Urothelium cell line (cell line): ENCODE data around the gene PCDHGA6.
"Not testable (repeated sequence)": the region's sequence is repeated elsewhere in the genome, so short reads cannot be mapped to it uniquely, and the experiment has no call there.

ENCODE experiments used
- DNase-seq: peaks from one replicate; pipeline ENCODE4 v3.0.0; 2011; ENCODE audit warnings: low spot score, mixed read lengths
- FAIRE-seq: peaks from 2 replicates; lab custom pipeline; 2011; peaks lifted over from hg19 to GRCh38; lab: Jason Lieb, UNC

The PCDHGA6 gene

DNA sequence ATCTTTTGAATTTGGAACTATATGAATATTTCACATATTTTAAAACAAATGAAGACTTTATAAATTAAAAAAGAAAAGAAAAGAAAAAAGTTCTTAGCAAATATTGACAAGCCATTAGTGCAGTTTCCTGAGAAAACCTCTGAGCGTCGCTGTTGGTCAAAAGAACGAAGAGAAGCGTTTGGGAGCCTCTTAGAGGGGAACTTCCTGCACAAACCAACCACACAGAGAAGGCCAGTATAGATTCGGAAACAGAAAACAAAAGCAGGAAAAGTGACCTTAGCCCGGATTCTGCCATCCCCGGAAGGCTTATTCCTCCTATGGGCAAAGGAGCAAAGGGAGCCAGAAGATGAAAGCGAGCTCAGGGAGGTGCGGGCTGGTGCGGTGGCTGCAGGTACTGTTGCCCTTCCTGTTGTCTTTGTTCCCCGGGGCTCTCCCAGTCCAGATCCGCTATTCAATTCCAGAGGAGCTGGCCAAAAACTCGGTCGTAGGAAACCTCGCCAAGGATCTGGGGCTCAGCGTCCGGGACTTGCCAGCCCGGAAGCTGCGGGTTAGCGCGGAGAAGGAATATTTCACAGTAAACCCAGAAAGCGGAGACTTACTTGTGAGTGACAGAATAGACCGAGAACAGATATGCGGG, 13.8 kb upstream of the PCDHGA6 start, which contains the start of gene PCDHGB2:
PCDHGB2 (plus strand) TSS at position 205 of the 637 bp plus-strand sequence; CDS start at position 347, 142 bp downstream.
- DNase-seq, result no peak
- no peak for FAIRE-seq

DNA sequence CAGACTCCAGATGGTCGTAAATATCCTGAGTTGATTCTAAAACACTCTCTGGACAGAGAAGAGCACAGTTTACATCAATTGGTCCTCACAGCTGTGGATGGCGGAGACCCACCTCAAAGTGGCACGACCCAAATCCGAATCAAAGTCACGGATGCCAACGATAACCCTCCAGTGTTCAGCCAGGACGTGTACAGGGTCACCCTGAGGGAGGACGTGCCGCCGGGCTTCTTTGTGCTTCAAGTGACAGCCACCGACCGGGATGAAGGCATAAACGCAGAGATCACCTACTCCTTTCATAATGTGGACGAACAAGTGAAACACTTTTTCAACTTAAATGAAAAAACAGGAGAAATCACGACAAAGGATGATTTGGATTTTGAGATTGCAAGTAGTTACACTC, 13.0 kb upstream of the PCDHGA6 start:
- no peak for FAIRE-seq
- no peak for DNase-seq

GRCh38 chr5:141362719-141363118, 11.0 kb upstream of the PCDHGA6 start:
- FAIRE-seq (no peak), DNase-seq (no peak)

DNA sequence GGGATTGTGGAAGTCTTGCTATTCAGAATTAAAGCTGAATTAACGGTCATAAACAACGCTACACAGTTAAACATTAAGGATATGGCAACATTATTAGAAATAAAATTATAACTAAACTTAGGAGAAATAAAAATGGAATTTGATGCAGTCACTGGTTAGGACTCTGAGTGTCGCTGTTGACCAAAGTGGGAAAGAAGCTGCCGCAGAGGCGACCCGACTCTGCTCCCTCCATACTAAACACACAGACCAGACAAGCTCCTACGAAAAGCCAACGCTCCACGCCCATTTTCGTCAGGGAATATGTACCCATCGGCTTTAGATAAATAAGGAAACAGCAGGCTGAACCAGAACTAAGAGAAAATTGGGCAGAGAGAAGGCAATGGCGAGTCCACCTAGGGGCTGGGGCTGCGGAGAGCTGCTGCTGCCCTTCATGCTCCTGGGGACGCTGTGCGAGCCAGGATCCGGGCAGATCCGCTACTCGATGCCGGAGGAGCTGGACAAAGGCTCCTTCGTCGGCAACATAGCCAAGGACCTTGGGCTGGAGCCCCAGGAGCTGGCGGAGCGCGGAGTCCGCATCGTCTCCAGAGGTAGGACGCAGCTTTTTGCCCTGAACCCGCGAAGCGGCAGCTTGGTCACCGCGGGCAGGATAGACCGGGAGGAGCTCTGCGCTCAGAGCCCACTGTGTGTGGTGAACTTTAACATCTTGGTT, 9.6 kb upstream of the PCDHGA6 start, which contains the start of gene PCDHGA5:
PCDHGA5 (plus strand) TSS at position 211 of the 709 bp plus-strand sequence; CDS start at position 380, 169 bp downstream.
- FAIRE-seq, result no peak
- no peak for DNase-seq

DNA sequence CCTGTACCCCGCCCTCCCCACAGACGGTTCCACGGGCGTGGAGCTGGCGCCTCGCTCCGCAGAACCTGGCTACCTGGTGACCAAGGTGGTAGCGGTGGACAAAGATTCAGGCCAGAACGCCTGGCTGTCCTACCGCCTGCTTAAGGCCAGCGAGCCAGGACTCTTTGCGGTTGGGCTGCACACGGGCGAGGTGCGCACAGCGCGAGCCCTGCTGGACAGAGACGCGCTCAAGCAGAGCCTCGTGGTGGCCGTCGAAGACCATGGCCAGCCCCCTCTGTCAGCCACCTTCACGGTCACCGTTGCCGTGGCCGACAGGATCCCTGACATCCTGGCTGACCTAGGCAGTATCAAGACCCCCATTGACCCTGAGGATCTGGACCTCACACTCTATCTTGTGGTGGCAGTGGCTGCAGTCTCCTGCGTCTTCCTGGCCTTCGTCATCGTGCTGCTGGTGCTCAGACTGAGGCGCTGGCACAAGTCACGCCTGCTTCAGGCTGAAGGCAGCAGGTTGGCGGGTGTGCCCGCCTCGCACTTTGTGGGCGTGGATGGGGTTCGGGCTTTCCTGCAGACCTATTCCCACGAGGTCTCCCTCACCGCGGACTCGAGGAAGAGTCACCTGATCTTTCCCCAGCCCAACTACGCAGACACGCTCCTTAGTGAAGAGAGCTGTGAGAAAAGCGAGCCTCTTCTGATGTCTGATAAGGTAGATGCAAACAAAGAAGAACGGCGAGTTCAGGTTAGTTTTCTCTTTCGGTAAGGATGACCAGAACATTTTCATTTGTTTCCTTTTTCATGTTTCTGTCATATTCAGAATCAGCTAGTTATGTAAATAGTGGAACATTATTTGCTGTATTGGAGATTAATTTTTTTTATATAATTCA, 7.4 kb upstream of the PCDHGA6 start:
- FAIRE-seq (no peak), DNase-seq (no peak)

- DNase-seq (no peak), FAIRE-seq (no peak)
These were observed 3.5 kb upstream of the PCDHGA6 start, which contains the start of gene PCDHGB3 for GRCh38 chr5:141369994-141370848. Gene PCDHGB3 (plus strand): TSS chr5:141370242. CDS start chr5:141370395, 153 bp downstream.

DNA sequence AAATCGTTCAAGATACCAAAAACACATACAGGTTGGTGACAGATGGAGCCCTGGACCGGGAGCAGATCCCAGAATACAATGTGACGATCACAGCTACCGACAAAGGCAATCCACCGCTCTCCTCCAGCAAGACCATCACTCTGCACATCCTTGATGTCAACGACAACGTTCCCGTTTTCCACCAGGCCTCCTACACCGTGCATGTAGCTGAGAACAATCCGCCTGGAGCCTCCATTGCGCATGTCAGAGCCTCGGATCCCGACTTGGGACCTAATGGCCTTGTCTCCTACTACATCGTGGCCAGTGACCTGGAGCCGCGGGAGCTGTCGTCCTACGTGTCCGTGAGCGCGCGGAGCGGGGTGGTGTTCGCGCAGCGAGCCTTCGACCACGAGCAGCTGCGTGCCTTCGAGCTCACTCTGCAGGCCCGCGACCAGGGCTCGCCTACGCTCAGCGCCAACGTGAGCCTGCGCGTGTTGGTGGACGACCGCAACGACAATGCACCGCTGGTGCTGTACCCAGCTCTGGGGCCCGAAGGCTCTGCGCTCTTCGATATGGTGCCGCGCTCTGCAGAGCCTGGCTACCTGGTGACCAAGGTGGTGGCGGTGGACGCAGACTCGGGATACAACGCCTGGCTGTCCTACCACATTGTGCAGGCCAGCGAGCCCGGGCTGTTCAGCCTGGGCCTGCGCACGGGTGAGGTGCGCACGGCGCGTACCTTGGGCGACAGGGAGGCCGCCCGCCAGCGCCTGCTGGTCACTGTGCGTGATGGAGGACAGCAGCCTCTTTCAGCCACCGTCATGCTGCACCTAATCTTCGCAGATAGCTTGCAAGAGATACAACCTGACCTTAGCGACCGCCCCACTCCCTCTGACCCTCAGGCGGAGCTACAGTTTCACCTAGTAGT, 1.9 kb upstream of the PCDHGA6 start:
- DNase-seq (no peak), FAIRE-seq (no peak)

DNA sequence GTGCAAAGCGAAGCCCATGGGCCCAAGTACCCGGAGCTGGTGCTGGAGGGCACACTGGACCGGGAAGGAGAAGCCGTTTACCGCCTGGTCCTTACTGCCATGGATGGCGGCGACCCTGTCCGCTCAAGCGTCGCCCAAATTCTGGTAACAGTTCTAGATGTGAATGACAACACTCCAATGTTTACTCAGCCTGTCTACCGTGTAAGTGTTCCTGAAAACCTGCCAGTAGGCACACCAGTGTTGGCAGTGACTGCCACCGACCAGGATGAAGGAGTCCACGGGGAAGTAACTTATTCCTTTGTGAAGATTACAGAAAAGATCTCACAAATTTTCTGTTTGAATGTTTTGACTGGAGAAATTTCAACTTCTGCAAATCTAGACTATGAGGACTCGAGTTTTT, 936 bp downstream of the PCDHGA6 start:
- FAIRE-seq (no peak), DNase-seq (no peak)

DNA sequence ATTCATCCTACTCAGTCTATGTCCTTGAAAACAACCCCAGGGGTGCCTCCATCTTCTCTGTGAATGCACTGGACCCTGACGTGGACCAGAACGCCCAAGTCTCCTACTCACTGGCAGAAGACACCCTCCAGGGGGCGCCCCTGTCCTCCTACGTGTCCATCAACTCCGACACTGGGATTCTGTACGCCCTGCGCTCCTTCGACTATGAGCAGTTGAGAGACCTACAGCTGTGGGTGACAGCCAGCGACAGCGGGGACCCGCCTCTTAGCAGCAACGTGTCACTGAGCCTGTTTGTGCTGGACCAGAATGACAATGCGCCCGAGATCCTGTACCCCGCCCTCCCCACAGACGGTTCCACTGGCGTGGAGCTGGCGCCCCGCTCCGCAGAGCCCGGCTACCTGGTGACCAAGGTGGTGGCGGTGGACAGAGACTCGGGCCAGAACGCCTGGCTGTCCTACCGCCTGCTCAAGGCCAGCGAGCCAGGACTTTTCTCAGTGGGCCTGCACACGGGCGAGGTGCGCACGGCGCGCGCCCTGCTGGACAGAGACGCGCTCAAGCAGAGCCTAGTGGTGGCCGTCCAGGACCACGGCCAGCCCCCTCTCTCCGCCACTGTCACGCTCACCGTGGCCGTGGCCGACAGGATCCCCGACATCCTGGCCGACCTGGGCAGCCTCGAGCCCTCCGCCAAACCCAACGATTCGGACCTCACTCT, 1.9 kb downstream of the PCDHGA6 start:
- not testable (repeated sequence) for FAIRE-seq, DNase-seq

- DNase-seq (no peak), FAIRE-seq (no peak)
These were observed 9.0 kb downstream of the PCDHGA6 start, which contains the start of gene PCDHGA7 for GRCh38 chr5:141382469-141383294. Gene PCDHGA7 (plus strand): TSS chr5:141382742. CDS start chr5:141382900, 158 bp downstream.

GRCh38 chr5:141383345-141383744, 9.7 kb downstream of the PCDHGA6 start:
- no peak for FAIRE-seq
- no peak for DNase-seq

DNA sequence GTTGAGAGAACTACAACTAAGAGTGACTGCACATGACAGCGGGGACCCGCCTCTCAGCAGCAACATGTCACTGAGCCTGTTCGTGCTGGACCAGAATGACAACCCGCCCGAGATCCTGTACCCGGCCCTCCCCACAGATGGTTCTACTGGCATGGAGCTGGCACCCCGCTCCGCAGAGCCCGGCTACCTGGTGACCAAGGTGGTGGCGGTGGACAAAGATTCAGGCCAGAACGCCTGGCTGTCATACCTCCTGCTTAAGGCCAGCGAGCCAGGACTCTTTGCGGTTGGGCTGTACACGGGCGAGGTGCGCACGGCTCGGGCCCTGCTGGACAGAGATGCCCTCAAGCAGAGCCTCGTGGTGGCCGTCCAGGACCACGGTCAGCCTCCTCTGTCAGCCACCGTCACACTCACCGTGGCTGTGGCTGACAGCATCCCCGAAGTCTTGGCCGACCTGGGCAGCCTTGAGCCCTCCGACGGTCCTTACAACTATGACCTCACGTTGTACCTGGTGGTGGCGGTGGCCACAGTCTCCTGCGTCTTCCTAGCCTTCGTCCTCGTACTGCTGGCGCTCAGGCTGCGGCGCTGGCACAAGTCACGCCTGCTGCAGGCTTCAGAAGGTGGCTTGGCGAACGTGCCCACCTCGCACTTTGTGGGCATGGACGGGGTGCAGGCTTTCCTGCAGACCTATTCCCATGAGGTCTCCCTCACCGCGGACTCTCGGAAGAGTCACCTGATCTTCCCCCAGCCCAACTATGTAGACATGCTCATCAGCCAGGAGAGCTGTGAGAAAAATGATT, 11.0 kb downstream of the PCDHGA6 start:
- DNase-seq (no peak), FAIRE-seq (no peak)

DNA sequence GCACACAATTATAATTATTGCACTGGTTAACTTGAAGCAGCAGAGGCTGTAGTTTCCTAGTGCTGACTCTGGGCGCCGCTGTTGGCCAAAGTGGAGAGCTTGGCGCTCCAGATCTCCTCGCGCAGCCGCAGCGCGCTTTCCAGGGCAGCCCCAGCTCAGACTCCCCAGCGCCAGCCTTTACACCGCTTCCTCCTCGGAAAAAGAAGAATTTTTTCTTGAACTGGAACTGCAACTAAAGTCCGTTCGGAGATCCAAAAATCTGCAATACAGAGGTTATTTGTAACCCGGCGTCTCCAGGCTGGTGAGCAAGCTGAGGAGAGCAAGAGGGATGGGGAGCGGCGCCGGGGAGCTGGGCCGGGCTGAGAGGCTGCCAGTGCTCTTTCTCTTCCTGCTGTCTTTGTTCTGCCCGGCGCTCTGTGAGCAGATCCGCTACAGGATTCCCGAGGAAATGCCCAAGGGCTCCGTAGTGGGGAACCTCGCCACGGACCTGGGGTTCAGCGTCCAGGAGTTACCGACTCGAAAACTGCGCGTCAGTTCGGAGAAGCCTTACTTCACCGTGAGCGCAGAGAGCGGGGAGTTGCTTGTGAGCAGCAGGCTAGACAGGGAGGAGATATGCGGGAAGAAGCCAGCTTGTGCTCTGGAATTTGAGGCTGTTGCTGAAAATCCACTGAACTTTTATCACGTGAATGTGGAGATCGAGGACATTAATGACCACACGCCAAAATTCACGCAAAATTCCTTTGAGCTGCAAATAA, 14.0 kb downstream of the PCDHGA6 start, which contains the start of gene PCDHGB4:
PCDHGB4 (plus strand) TSS at position 142 of the 755 bp plus-strand sequence; CDS start at position 329, 187 bp downstream.
- peak; percentile 20 for FAIRE-seq

GRCh38 chr5:141388661-141389060, 15.0 kb downstream of the PCDHGA6 start:
- FAIRE-seq (no peak), DNase-seq (no peak)

More for the DNA sequence above, 14.0 kb downstream of the PCDHGA6 start, which contains the start of gene PCDHGB4:
- peak; percentile 14 for DNase-seq

DNA sequence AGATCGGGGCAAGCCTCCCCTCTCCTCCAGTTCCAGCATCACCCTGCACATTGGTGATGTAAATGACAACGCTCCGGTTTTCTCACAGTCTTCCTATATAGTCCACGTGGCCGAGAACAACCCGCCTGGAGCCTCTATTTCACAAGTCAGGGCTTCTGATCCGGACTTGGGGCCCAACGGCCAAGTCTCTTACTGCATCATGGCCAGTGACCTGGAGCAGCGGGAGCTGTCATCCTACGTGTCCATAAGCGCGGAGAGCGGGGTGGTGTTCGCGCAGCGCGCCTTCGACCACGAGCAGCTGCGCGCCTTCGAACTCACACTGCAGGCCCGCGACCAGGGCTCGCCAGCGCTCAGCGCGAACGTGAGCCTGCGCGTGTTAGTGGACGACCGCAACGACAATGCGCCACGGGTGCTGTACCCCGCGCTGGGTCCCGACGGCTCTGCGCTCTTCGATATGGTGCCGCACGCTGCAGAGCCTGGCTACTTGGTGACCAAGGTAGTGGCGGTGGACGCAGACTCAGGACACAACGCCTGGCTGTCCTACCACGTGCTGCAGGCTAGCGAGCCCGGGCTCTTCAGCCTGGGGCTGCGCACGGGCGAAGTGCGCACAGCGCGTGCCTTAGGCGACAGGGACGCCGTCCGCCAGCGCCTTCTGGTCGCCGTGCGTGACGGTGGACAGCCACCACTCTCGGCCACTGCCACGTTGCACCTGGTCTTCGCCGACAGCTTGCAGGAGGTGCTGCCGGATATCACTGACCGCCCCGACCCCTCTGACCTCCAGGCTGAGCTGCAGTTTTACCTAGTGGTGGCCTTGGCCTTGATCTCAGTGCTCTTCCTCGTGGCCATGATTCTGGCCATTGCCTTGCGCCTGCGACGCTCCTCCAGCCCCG, 15.7 kb downstream of the PCDHGA6 start:
- FAIRE-seq (no peak), DNase-seq (no peak)
